Upper lobe of right lung (tissue), 1 donor: Measurements from ENCODE around the gene KIAA0753. TPM values are rescaled to one million over a fixed set of nuclear protein-coding genes. Genes with fewer than 3 reads are reported as not detected.
A peak's percentile ranks its signal among the peaks of the same experiment; 100 is the strongest.

Source experiments
- ATAC-seq: fragments of 200-7000 bp; cut with Tn5 transposase; one replicate; pipeline ENCODE4 v1.9.1; 2020; ENCODE audit warnings: mild to moderate bottlenecking, moderate library complexity
- DNase-seq: peaks from one replicate; pipeline ENCODE4 v3.0.0-alpha.2; 2020
- H3K27ac ChIP-seq: fragments of 200-600 bp; one replicate; pipeline ENCODE4 v1.8.0; 2022
- H3K27me3 ChIP-seq: fragments of 200-600 bp; one replicate; pipeline ENCODE4 v1.8.0; 2022; ENCODE audit warnings: mild to moderate bottlenecking
- H3K36me3 ChIP-seq: fragments of 200-600 bp; one replicate; pipeline ENCODE4 v1.8.0; 2022
- H3K4me1 ChIP-seq: fragments of 200-600 bp; one replicate; pipeline ENCODE4 v1.8.0; 2022
- H3K4me3 ChIP-seq: fragments of 200-600 bp; one replicate; pipeline ENCODE4 v1.8.0; 2022; ENCODE audit warnings: mild to moderate bottlenecking
- H3K9me3 ChIP-seq: fragments of 200-600 bp; one replicate; pipeline ENCODE4 v1.8.0; 2022
- intact Hi-C: fragments of 100-400 bp; cut with DNase I; formaldehyde crosslinking; loops from one replicate; pipeline ENCODE4 v1.11.0; 2022
- total RNA-seq: library from RNA; stranded (reverse); fragmentation: NEBNext Ultra II Directional; extraction: Animal tissue kit (Norgen Biotek cat#: 25700); gene quantifications from one replicate; pipeline ENCODE4 v1.2.1, GENCODE V29; 2021
- TF ChIP-seq, protein P1 (sequence below): fragments of 200-600 bp; IDR thresholded peaks from one replicate; pipeline ENCODE4 v1.8.0; 2022; ENCODE audit warnings: antibody characterized with exemption
- donor health status: DM: no; HTN: yes; CAD: no; lungs with severe emphysema.

Gene KIAA0753
- total RNA-seq, 1 donor from 2014 or later, result 18.3 TPM

DNA sequence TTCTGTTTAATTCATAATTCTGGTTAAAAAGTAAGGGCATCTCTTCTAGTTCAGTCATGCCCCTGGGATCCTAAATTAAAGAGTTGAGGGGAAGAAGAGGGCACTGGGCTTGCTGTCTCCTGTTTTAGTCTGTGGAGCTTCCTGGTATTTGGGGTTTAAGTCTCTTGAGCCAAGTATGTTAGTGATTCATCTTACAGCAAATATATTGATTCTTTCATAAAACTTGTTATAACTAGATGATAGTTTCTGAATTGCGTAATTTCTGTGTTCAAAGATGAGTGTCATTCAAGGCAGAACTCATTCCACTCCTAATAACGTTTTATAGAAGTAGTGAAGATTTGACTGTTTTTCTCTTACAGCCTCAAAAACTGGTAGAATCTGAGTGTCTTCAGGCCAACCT, 2.1 kb upstream of the KIAA0753 start:
- intact Hi-C loops, result no loop called here
- TF ChIP-seq, protein P1, sequence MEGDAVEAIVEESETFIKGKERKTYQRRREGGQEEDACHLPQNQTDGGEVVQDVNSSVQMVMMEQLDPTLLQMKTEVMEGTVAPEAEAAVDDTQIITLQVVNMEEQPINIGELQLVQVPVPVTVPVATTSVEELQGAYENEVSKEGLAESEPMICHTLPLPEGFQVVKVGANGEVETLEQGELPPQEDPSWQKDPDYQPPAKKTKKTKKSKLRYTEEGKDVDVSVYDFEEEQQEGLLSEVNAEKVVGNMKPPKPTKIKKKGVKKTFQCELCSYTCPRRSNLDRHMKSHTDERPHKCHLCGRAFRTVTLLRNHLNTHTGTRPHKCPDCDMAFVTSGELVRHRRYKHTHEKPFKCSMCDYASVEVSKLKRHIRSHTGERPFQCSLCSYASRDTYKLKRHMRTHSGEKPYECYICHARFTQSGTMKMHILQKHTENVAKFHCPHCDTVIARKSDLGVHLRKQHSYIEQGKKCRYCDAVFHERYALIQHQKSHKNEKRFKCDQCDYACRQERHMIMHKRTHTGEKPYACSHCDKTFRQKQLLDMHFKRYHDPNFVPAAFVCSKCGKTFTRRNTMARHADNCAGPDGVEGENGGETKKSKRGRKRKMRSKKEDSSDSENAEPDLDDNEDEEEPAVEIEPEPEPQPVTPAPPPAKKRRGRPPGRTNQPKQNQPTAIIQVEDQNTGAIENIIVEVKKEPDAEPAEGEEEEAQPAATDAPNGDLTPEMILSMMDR, result no peak

DNA sequence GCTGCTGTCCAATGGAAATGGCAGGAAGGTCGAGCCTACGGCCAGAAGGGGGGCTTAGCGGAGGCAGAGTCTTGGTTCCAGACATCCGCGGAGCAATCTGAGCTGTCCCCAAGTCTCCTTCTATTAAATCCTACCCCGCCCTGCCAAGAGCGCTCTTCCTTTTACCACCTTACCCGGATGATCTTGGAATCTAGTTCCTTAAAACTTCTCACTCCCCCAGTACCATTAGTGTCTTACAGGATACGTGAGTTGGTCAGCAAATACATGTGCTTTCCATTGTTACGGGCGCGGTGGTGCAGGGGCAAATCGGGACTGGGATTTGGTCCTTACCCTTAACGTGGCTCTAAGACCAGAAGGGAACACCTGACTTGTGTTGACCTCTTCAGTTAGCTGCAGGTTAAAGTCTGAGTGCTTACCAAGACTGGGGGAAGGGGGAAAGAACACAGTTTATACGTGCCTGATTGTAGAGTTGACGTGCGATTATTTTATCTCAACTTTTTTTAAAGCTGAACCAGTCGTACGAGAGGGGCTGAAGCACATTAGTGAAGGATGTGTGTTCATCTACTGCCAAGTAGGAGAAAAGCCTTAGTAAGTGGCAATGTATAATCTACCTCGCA, 844 bp upstream of the KIAA0753 start:
- Histone ChIP-seq H3K9me3 (no peaks in the 10 kb centered on the region), H3K36me3 (peaks cover 34% of the 10 kb centered on the region), H3K4me3 (peak overlapping the region; percentile 99), H3K27ac (peak overlapping the region; percentile 92), H3K27me3 (no peaks in the 10 kb centered on the region), H3K4me1 (peaks cover 29% of the 10 kb centered on the region)
- DNase-seq, result no peak
- TF ChIP-seq, protein P1, result no peak
- intact Hi-C loops, result no loop called here
- peak; percentile 3 for ATAC-seq

More for the DNA sequence above, 2.1 kb upstream of the KIAA0753 start:
- Histone ChIP-seq H3K27ac (no peak overlapping the region), H3K36me3 (peaks cover 46% of the 10 kb centered on the region), H3K27me3 (no peaks in the 10 kb centered on the region), H3K4me1 (peaks cover 29% of the 10 kb centered on the region), H3K4me3 (no peak overlapping the region), H3K9me3 (no peaks in the 10 kb centered on the region)
- ATAC-seq (no peak), DNase-seq (no peak)

DNA sequence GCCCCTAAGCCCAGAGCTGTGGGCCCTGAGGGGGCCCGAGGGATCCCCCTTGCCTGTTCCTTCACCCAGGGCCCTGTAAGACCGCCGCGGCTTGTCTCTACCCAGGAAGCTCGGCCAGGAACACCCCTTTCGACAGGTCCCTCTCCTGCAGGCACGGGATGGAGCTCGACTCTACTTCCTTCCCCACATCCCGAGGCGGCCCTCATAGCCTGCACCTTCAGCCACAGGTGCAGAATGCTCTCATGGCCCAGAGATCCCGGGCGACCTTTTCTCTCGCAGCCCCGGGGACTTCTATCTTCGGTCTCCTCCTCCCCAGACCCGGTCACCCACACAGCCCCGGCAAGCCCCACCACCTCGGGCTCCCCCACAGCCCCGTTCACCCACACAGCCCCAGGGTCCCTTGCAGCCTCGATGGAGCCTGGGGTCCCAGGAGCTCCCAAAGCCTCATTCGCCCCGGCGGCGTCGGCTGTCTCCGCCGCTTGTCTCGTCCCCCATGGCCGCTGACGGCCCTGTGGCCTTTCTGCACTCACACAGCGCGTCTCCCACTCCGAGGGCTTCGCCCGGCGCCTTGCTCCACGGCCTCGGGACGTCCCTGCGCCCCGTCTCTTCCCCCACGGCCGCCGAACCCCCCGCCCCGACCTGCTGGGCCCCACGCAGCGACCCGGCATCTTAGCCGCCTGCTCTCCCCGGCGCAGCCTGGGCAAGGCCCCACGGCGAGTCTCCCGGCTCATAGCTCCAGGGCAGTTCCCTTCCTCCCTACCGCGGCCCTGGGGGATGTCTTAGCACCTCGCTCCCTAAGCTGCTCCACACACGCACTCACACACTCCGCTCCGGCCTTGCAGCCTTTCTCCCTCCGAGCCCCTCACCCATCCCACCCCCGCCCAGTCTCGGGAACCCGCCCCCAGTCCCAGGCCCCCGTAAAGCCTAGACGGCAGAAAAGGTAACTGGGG, 650 bp downstream of the KIAA0753 start:
- intact Hi-C loops, result no loop called here
- Histone ChIP-seq H3K27ac (peak overlapping the region; percentile 92), H3K36me3 (peaks cover 19% of the 10 kb centered on the region), H3K4me3 (peak overlapping the region; percentile 99), H3K9me3 (no peaks in the 10 kb centered on the region), H3K27me3 (no peaks in the 10 kb centered on the region), H3K4me1 (peaks cover 29% of the 10 kb centered on the region)
- peak; percentile 54 for ATAC-seq
- peak; percentile 82 for DNase-seq
- TF ChIP-seq, protein P1, result no peak

DNA sequence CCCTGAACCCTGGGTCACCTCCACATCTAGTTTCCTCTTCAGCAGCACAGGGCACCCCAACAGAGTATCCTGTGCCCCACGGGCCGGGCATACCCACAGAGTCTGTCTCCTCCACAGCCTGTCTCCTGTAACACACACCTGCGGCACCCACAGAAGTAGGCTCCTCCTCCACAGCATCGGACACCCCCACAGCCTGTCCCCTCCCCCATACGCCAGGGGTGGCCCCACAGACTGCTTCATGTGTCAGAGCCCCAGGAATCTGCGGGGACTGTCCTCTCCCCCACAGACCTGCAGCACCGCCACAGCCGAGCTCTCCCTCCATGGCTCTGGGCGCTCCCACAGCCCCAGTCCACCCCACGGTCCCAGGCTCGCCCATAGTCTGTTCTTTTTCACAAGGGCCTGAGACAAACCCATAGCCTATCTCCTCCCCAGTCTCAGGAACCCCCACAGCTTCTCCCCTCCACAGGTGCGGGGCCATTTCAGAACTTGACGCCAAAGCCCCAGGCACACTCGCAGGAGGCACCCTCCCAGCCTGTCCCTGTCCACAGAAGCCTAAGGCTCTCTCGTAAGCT, 1.4 kb downstream of the KIAA0753 start:
- ATAC-seq (no peak), DNase-seq (no peak)
- peaks cover 29% of the 10 kb centered on the region for H3K4me1 ChIP-seq
- H3K4me3 ChIP-seq, result peak overlapping the region; percentile 99
- no peaks in the 10 kb centered on the region for H3K27me3 ChIP-seq
- peaks cover 17% of the 10 kb centered on the region for H3K36me3 ChIP-seq
- intact Hi-C loops, result no loop called here
- H3K27ac ChIP-seq, result peak overlapping the region; percentile 92
- TF ChIP-seq, protein P1, result no peak
- H3K9me3 ChIP-seq, result no peaks in the 10 kb centered on the region

DNA sequence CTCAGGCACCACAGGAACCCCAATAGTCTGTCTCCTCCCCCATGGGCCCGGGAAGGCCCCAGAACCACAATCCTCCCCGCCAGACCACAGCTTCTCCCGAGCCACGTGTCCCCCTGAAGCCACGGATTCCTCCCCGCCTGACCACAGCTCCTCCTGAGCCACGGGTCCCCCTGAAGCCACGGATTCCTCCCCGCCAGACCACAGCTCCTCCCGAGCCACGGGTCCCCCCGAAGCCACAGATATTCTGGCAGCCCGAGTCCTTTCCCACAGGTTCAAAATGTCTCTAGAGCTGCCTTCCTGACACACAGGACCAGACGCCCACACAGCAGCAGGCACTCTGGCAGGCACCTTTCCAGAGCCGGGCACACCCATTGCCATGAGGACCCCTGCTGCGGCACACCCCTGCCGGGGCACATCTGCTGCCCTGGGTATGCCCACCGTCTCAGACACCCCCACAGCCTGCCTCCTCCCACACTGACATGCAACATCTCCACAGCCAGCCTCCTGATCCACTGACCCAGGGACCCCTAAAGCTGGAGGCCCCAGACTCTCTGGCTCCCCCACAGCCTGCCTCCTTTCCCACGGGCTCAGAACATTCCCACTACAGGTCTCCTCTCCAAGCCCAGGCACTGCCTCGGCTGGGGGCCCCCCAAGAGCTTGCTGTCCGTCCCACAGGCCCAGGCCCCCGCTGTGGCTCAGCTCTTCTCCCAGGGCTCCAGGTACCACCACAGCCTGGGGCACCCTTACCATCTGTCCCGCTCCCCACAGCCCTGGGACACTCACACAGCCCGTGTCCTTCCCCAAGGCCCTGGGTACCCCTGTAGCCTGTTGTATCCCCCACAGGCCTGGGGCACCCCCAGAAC, 2.2 kb downstream of the KIAA0753 start:
- no peak for DNase-seq
- Histone ChIP-seq H3K36me3 (peaks cover 15% of the 10 kb centered on the region), H3K27me3 (no peaks in the 10 kb centered on the region), H3K9me3 (no peaks in the 10 kb centered on the region), H3K27ac (no peak overlapping the region), H3K4me3 (no peak overlapping the region), H3K4me1 (peaks cover 29% of the 10 kb centered on the region)
- intact Hi-C loops, result no loop called here
- no peak for ATAC-seq
- TF ChIP-seq, protein P1, result no peak
